Heart right ventricle (tissue), 16 donors: Measurements from ENCODE around the gene ROBO1. TPM values are rescaled to one million over a fixed set of nuclear protein-coding genes. Genes with fewer than 3 reads are reported as not detected.
"Not testable (repeated sequence)": the region's sequence is repeated elsewhere in the genome, so short reads cannot be mapped to it uniquely, and the experiment has no call there.

Source experiments
- ATAC-seq, 8 donors: fragments of 200-7000 bp; cut with Tn5 transposase; one replicate each; pipeline ENCODE4 v1.9.1; 2020; ENCODE audit warnings: mild to moderate bottlenecking in 8 of 8, moderate library complexity in 8 of 8, moderate number of reproducible peaks in 1 of 8
- DNase-seq, 2 donors: peaks; one replicate each; pipeline ENCODE4 v3.0.0-alpha.2; 2020
- H3K27ac ChIP-seq, 10 donors: fragments of 200-600 bp; sonication (generic) in 2 of 10; one replicate each; pipeline versions ENCODE4 v1.5.0 to v1.8.0; 2020 to 2022; ENCODE audit warnings: mild to moderate bottlenecking in 3 of 10
- H3K27me3 ChIP-seq, 7 donors: fragments of 200-600 bp; one replicate each; pipeline ENCODE4 v1.8.0; 2021 to 2022; ENCODE audit warnings: mild to moderate bottlenecking in 2 of 7
- H3K36me3 ChIP-seq, 9 donors: fragments of 200-600 bp; sonication (generic) in 1 of 9; one replicate each; pipeline versions ENCODE4 v1.5.0 to v1.8.0; 2020 to 2022; ENCODE audit warnings: mild to moderate bottlenecking in 2 of 9
- H3K4me1 ChIP-seq, 9 donors: fragments of 200-600 bp; sonication (generic) in 1 of 9; one replicate each; pipeline versions ENCODE4 v1.5.0 to v1.8.0; 2020 to 2022; ENCODE audit warnings: mild to moderate bottlenecking in 4 of 9
- H3K4me3 ChIP-seq, 10 donors: fragments of 200-600 bp; sonication (generic) in 2 of 10; one replicate each; pipeline versions ENCODE4 v1.5.0 to v1.8.0; 2020 to 2022; ENCODE audit warnings: mild to moderate bottlenecking in 7 of 10, moderate library complexity in 2 of 10
- H3K9me3 ChIP-seq, 11 donors: fragments of 200-600 bp in 10 of 11; sonication (generic) in 2 of 11; one replicate each; pipeline versions ENCODE4 v1.5.0 to v1.8.0; 2013 to 2022; ENCODE audit warnings: mild to moderate bottlenecking in 2 of 11, control low read depth in 1 of 11, moderate library complexity in 1 of 11
- WGBS, 2 donors: extraction: QIAGEN DNeasy Blood & Tissue Kit; methylation state at CpG; one replicate each; pipeline ENCODE4 v1.1.7; 2013; ENCODE audit warnings: inconsistent platforms in 1 of 2; 5-methylcytosine and 5-hydroxymethylcytosine counted together
- intact Hi-C, 10 donors: fragments of 100-400 bp; cut with DNase I; formaldehyde crosslinking; loops; one replicate each; pipeline versions ENCODE4 v1.11.1 to v1.14.2; 2022
- polyA plus RNA-seq, 2 donors: library from polyadenylated mRNA; stranded (reverse); fragments of 200-250 nt; gene quantifications; one replicate each; pipeline ENCODE4 v1.2.3, GENCODE V29; 2013
- total RNA-seq, 10 donors: library from RNA; stranded (reverse); fragmentation: NEBNext Ultra II Directional in 3 of 10; extraction: Animal tissue kit (Norgen Biotek cat#: 25700) in 3 of 10; gene quantifications; one replicate each; pipeline versions ENCODE4 v1.2.1 to v1.2.4, GENCODE V29; 2021 to 2023
- TF ChIP-seq, protein P1 (sequence below), 9 donors: fragments of 200-600 bp; sonication (generic) in 2 of 9; IDR thresholded peaks; one replicate each; pipeline versions ENCODE4 v1.5.0 to v1.8.0; 2021 to 2022; ENCODE audit warnings: antibody characterized with exemption in 9 of 9, mild to moderate bottlenecking in 5 of 9, moderate library complexity in 1 of 9
- donor health status: Arrhythmogenic right ventricular cardiomyopathy.
- donor health status: ischemic (EF 13 %, LVEDD 7.1; RV severe dilation, severe dysfunction).
- donor health status: healthy with polysubstance abuse.
- donor health status: DM: no; HTN: yes; CAD: no.
- donor health status: DM: no; HTN: no; CAD: no.
- donor health status: ischemic (EF 25% LVEDD 6.9; RV normal size, moderate dysfunction).
- donor health status: ischemic (EF 25% LVEDD 5.7; RV mildly dilated, moderate dysfunction).
- donor health status: healthy.
- donor health status: DM: yes; HTN: yes; CAD: no.
- donor health status: Ischemic cardiomyopathy.
- donor health status: ischemic (EF 35%, LVEDD 5.7; RV mildly dilated, moderate dysfunction).
- donor health status: nonischemic (EF 11% LVEDD 7.7; RV severe dilation, severe dysfunction).
- donor health status: DM: yes; HTN: yes; CAD: no.
- donor health status: PGD.
- donor health status: ischemic (EF 29% LVEDD 5.4; RV normal size, mild dysfunction).
- donor health status: nonischemic (EF 23%, LVEDD 6.1; RV moderate dilation, normal function).

ROBO1 gene
- total and polyA plus RNA-seq, 12 donors: 2.8 to 13.9 (median 5.6) TPM

DNA sequence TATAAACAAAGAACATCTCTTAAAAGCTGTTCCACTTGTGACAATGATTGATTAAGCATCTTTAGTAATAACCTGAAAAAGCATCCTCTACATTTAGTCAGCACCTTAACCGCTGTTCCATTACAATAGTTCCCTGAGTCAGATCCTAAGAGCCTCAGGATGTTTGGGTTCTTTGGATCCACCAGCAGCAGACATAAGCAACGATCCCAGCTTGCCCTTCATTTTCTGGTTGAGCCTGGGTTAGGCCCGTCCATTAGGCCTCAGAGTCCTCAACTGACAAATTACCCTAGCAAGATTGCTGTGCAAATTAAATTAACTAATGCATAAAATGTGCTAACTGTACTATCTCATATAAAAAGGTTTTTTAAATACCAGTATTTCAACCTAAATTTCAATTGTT is 42.3 kb upstream of the ROBO1 start:
- TF ChIP-seq, protein P1, sequence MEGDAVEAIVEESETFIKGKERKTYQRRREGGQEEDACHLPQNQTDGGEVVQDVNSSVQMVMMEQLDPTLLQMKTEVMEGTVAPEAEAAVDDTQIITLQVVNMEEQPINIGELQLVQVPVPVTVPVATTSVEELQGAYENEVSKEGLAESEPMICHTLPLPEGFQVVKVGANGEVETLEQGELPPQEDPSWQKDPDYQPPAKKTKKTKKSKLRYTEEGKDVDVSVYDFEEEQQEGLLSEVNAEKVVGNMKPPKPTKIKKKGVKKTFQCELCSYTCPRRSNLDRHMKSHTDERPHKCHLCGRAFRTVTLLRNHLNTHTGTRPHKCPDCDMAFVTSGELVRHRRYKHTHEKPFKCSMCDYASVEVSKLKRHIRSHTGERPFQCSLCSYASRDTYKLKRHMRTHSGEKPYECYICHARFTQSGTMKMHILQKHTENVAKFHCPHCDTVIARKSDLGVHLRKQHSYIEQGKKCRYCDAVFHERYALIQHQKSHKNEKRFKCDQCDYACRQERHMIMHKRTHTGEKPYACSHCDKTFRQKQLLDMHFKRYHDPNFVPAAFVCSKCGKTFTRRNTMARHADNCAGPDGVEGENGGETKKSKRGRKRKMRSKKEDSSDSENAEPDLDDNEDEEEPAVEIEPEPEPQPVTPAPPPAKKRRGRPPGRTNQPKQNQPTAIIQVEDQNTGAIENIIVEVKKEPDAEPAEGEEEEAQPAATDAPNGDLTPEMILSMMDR (IDR thresholded peaks at IDR 0.05): no peak
- no peak overlapping the region for H3K27ac ChIP-seq
- H3K4me1 ChIP-seq: no peaks in the 10 kb centered on the region
- H3K4me3 ChIP-seq: no peak overlapping the region
- H3K9me3 ChIP-seq: peaks cover 0 to 11% (median 2%) of the 10 kb centered on the region in 11 donors
- H3K36me3 ChIP-seq: no peaks in the 10 kb centered on the region
- ATAC-seq: no peak
- intact Hi-C loops: no loop called here
- no peaks in the 10 kb centered on the region for H3K27me3 ChIP-seq
- WGBS, 2 donors: 77 to 86% methylated on average over 3 of the region's 3 CpGs
- no peak for DNase-seq

DNA sequence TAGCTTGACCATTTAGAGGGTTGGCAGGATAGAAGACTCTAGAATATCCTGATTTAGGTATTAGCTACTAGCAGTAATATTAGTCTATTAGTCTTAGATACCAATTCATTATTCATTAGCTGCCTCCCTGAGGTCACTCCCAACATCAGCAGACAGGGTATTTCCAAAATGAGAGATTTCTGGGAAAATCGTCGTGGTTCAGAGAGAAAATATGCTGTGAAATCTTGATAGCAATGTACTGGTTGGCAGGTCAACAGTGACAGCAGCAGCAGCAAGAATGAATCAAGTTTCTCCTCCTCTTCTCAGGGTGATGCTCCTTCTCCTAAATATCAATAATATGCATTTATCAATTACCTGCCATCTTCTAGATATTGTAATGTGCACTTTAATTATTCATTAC is 41.3 kb upstream of the ROBO1 start:
- WGBS, 2 donors: 52 to 75% methylated on average over 2 of the region's 2 CpGs
- H3K4me1 ChIP-seq: no peaks in the 10 kb centered on the region
- TF ChIP-seq, protein P1 (IDR thresholded peaks at IDR 0.05): no peak
- intact Hi-C loops: no loop called here
- ATAC-seq (no peak), DNase-seq (no peak)
- H3K36me3 ChIP-seq: no peaks in the 10 kb centered on the region
- no peaks in the 10 kb centered on the region for H3K27me3 ChIP-seq
- H3K27ac ChIP-seq: no peak overlapping the region
- H3K4me3 ChIP-seq: no peak overlapping the region
- peaks cover 0 to 4% (median 0%) of the 10 kb centered on the region in 11 donors for H3K9me3 ChIP-seq

DNA sequence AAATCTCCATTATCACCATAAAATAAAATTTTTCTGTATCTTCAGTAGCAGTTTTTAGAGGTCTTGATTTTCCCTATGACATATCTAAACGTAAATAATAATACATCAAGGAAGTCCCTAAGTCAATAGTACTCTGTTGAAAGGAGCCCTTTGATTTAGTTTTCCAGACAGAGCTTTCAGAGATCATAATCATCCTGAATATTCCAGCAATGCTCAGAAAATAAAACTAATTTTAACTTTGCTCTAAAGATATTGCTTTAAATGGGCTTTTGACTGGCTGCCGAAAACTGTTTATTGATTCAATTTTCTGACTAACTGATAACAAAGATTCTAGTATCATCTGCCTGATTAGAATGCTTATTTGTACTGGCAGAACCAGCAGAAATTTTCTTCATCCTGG is 40.7 kb upstream of the ROBO1 start:
- intact Hi-C loops: no loop called here

DNA sequence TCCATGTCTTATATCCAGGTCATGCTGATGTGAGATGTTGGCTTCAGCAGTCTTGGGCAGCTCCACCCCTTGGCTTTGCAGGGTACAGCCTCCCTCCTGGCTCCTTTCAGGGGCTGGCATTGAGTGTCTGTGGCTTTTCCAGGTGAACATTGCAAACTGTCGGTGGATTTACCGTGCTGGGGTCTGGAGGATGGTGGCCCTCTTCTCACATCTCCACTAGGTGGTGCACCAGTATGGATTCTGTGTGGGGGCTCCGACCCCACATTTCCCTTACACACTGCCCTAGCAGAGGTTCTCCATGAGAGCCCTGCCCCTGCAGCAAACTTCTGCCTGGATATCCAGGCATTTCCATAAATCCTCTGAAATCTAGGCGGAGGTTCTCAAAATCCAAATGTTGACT is 22.4 kb upstream of the ROBO1 start:
- H3K36me3 ChIP-seq, H3K27me3 ChIP-seq, H3K4me3 ChIP-seq, ATAC-seq, DNase-seq, H3K27ac ChIP-seq, intact Hi-C loops, H3K4me1 ChIP-seq: not testable (repeated sequence)
- WGBS, 2 donors: 79 to 82% methylated on average over 4 of the region's 4 CpGs
- peaks cover 0 to 11% (median 0%) of the 10 kb centered on the region in 11 donors for H3K9me3 ChIP-seq

More for the DNA sequence above, 40.7 kb upstream of the ROBO1 start:
- WGBS, 2 donors: 57 to 61% methylated on average over 2 of the region's 2 CpGs
- TF ChIP-seq, protein P1 (IDR thresholded peaks at IDR 0.05): no peak
- Histone ChIP-seq H3K27ac (no peak overlapping the region), H3K4me1 (no peaks in the 10 kb centered on the region), H3K36me3 (no peaks in the 10 kb centered on the region), H3K9me3 (no peaks in the 10 kb centered on the region), H3K27me3 (no peaks in the 10 kb centered on the region), H3K4me3 (no peak overlapping the region)
- no peak for ATAC-seq
- no peak for DNase-seq

DNA sequence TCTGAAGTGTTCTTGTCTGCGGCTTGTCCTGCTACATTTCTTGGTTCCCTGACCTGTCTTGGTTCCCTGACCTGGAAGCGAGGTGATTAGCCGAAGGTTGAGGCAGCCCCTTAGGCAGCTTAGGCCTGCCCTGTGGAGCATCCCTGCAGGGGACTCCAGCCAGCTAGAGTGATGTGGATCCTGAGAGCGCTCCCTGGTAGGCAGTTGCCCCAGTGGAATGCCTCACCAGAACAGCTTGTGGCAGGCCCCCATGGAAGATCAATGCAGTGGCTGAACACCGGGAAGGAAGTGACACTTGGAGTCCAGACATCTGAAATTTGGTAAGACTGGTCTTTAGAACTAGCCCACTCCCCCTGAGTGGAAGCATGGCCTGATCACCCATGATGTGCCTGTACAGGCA is 5.5 kb upstream of the ROBO1 start:
- no peaks in the 10 kb centered on the region for H3K36me3 ChIP-seq

More for the DNA sequence above, 5.5 kb upstream of the ROBO1 start:
- no peak for DNase-seq
- Histone ChIP-seq H3K27ac (no peak overlapping the region), H3K4me1 (no peaks in the 10 kb centered on the region), H3K4me3 (no peak overlapping the region), H3K9me3 (no peaks in the 10 kb centered on the region), H3K27me3 (peaks cover 0 to 16% (median 7%) of the 10 kb centered on the region in 7 donors)
- intact Hi-C loops: no loop called here
- no peak for ATAC-seq
- TF ChIP-seq, protein P1 (IDR thresholded peaks at IDR 0.05): no peak
- WGBS, 2 donors: 88 to 91% methylated on average over 5 of the region's 5 CpGs
